ENCODE measurements around the gene IRAK1BP1.
A peak's percentile ranks its signal among the peaks of the same experiment; 100 is the strongest.
"Not testable (repeated sequence)": the region's sequence is repeated elsewhere in the genome, so short reads cannot be mapped to it uniquely, and the experiment has no call there.

The IRAK1BP1 gene, protein sequence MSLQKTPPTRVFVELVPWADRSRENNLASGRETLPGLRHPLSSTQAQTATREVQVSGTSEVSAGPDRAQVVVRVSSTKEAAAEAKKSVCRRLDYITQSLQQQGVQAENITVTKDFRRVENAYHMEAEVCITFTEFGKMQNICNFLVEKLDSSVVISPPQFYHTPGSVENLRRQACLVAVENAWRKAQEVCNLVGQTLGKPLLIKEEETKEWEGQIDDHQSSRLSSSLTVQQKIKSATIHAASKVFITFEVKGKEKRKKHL

DNA sequence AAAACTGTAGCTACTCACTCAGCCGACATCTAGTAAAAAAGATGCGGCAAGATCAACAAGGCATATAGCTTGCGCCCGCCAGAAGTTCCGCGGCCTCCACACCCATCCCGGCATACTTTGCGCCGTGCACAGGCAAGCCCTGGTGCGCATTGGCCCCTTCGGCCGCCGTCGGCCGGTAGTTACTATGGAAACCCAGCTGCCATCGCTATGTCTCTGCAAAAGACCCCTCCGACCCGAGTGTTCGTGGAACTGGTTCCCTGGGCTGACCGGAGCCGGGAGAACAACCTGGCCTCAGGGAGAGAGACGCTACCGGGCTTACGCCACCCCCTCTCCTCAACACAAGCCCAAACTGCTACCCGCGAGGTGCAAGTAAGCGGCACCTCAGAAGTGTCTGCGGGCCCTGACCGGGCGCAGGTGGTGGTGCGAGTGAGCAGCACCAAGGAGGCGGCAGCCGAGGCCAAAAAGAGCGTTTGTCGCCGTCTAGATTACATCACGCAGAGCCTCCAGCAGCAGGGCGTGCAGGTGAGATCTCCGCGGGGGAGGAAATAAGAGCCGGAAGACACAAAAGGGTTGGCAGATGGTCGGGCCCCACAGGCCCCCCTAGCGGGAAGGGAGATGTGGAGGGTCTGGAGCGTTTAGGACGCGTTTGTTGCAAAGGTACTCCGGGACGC lies at the start of gene IRAK1BP1:
Gene IRAK1BP1 (plus strand): TSS at position 182 of the 671 bp plus-strand sequence. CDS start 26 bp downstream, at position 208.
- DNase-seq = peak; percentile 75

DNA sequence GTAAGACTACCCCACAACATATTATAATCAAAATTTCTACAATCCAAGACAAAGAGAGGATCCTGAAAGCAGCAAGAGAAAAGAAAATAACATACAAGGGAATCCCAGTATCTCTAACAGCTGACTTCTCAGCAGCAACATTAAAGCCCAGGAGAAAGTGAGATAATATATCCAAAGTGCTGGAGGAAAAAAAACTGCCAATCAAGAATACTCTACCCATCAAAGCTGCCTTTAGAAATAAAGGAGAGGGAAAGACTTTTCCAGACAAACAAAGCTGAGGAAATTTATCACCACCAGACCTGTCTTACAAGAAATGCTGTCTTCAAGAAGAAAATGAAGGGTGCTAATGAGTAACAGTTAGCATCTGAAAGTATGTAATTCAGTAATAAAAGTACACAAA lies 43.3 kb upstream of the IRAK1BP1 start:
- DNase-seq = no peak

DNA sequence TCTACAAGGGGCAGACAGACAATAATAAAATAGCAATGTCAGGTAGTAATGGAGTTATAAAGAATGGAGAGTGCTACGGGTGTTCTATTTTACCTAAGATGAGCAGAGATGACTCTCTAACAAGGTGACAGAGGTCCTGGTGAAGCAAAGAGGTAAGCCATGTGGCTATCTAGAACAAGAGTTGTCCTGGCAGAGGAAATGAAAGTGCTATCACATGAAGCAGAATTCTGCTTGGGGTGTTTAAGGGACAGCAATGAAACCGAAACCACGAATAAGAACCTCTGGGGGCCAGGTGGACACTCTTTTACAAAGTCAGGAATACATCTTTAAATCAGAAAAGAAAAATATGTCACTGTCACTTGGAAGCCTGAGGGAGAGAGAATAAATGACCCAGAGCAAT lies 37.9 kb upstream of the IRAK1BP1 start:
- DNase-seq = no peak

DNA sequence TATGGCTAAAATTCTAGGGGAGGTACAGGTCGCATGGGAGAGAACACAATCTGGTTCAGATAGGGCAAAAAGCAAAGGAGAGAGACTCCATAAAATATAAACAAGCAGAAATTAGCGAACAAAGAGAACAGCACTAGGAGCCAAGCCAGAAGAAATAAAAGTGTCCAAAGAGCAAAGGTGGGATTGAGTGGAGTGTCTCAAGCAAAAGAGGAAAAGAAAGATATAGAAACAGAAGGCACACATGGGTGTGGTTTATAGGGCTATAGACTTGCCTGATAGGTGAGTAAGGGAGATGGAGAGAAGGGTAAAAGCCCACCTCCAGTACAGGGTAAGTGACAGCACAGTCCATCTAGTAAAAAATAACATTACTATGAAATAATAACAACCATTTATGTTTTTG lies 36.5 kb upstream of the IRAK1BP1 start:
- no peak for DNase-seq

DNA sequence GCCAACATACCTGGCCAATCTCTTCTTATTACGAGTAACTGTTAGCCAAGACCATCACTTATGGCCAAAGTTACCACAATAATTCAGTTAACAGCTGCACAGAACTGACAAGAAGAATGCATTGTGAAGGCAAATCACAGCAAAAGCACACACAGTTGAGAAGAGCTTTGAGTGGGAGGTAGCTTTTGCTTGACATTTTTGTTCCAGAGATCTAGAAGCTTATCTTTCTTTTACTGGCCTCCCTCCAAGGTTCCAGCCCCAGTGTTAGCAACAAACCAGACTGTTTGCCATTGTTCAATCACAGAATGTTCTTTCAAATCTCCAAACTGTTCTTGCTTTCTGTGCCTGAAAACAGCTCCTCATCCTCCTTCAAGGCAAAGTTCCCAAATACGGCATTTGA lies 35.9 kb upstream of the IRAK1BP1 start:
- DNase-seq = no peak

DNA sequence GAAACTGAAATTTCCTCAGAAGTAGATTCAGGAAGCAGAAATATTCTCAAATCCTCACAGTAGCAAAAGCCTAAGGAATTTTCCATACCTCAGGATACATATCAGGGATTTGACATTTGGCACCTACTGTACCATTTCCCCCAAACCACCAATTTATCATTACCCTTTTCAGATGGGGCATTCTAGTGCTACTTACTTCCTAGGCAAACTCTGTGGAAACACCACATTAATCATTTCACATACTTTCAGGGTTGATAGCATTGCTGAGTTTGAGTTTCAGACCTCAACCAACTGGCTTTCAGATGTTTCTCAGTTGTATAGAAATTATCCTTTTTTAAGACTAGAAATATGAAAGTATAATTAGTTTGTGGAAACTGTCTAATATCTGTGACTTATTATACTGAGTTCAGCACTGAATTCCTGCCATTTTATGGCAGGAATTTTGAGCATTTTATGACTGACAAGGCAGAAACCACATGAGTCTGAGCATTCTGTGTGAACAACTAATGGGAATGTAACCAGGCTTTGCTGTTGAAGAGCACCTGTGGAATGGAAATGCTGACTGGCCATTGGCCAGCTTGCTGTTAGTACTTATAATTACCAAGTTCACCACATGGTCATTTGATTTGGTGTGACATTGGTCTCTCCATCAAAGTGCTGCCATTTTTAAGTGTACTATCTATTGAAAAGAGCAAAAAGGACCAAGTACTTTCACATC lies 35.1 kb upstream of the IRAK1BP1 start:
- DNase-seq = no peak

DNA sequence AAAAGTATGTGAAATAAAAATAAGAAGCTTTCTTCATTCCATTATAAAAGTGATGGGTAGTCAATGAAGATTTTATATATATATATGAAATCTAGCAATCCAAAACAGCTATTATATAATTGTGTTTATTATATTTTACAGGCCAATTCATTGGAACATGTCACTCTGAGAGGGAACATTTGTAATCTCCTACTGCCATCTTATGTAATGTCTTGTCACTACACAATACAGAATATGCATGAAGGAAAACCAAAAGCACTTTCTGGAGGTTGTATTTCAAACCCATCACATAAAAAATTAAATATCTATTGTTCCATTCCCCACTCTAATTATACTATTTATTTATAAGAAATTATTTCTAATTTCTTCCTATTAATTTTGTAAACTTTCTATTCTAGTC lies 31.5 kb upstream of the IRAK1BP1 start:
- no peak for DNase-seq

DNA sequence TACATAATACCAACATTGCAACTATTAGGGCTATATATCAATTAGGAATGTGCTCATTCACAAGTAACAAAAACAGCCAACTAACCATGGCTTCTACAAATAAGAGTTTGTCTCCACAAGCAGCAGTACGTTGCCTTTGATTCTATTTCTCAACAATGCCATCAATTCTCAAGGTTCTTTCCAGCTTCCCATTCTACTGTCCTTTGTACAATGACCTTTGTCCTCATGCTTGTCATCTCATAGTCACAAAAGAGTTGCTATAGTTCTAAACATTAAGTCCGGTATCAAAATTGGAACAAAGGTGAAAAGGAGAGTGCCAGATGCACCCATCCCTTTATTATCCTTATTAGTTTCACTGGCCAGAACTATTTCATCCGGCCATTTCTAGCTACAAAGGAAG lies 30.8 kb upstream of the IRAK1BP1 start:
- no peak for DNase-seq

DNA sequence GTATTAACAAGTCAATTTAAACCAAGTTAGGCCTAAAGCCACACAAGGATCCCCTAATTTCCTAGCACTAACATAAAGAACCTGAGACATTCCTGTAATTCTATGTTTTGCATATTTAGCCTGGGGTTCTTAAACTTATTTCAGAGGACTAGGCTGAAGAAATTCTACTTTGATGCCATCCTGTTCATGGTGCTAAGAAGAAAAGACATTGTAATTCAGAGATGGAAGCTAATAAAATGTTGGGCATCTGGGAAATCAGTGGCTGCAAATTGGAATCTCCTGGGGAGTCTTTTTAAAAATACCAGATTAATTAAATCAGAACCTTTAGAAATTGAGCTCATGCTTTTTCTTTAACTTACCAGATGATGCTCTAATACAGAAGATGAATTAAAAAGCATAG lies 26.2 kb upstream of the IRAK1BP1 start:
- no peak for DNase-seq

DNA sequence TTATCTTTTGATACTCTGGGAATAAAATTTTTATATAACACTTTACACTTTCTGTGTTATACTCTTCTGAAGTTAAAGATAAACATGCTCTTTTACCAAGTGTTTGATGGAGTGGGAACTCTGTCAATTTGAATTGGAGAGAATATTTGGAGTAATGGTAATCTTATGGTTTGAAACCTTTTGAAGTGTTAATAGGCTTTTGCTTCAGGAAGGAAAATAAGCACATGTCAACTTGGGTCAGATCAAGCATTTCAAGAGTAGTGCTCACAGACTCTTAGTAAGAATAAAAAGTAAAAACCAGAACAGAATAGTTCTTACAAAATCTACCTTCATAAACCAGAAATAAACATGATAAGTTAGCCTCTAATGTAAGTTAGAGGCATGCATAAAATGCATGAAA lies 24.4 kb upstream of the IRAK1BP1 start:
- no peak for DNase-seq

DNA sequence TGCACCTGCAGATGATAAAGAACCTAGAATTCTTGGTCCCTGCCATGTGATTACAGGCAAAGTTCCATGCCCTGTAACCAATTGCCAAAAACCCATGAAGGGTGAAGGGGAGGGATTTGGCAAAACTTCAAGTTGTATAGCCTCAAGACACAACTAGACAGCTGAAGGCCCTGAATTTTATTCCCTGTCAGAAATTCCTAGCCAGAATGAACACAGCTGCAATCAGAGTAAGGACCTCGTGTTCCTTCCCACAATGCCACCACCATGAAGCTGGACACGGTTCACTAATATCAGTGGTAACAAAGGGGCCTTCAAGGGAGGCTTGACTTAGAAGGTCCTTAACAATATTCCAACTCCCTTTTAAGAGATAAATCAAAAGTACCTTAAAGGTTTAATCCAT lies 22.5 kb upstream of the IRAK1BP1 start:
- DNase-seq = no peak

DNA sequence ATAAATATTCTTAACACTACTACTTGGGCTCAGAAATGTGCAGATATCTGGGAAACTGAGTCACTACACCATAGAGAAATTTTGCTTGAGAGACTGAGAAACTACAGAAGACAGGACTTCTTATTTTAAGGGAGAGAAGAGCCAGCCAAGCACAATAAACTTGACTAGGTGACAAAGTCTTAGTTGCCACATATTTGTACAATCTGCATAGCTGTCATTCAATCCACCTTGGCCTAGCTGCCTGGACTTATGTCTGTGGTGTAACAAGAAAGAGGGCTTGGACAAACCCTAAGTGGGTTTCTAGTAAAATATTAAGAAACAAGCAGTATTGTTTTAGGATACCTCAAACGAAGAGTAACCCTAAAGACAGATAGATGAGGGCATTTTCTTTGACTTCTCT lies 21.8 kb upstream of the IRAK1BP1 start:
- no peak for DNase-seq

DNA sequence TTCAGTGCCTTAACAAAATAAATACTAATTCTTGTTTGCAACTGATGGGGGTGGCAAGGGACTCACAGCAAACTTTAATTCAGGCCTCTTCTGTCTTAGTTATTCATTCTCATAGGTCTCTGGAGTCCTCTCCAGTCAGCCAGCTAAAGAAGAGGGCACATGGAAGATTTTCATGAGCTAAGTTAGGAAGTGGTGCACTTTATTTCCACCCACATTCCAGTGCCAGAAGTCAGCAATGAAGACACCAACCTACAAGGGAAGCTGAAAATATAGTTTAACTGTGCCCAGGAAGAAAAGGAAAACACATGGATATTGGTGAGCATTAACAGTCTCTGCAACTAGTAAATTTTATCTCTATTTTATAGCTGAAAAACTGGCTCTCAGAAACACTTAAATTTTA lies 16.7 kb upstream of the IRAK1BP1 start:
- no peak for DNase-seq

DNA sequence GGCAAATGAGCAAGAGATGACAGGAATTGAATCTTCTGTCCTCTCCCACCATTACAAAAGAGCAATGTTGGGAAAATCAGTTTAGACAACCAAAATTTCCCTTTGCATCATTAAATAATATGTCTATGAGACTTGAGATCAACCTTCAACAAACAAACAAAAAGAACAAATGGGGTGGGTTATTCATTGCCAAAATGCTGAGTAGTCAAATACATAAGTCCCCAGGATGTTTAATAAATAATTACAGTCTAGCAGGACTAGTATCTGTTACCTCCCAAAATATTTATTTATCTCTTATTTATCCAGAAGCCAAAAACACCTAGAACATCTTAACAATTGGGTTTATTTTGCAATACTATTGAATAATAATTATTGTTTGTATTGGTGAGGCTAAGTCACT lies 16.2 kb upstream of the IRAK1BP1 start:
- DNase-seq = no peak

DNA sequence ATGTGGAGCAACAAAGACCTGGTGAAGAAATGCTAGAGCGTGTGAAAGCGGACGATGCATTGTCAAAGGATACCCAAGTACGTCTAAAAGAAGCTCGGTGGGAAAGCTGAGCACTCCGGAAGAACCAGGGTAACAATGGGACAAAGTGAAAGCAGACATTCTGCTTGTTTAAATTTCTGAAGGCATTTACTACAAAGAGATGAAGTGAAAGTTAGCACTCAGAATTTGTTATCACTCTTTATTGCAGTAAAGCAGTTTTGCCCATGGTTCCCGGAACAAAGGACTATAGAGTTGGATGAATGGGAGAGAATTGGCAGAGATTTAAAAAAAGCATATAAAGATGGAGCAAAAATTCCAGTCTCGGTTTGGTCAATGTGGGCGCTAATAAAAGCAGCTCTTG lies 12.8 kb upstream of the IRAK1BP1 start:
- no peak for DNase-seq

DNA sequence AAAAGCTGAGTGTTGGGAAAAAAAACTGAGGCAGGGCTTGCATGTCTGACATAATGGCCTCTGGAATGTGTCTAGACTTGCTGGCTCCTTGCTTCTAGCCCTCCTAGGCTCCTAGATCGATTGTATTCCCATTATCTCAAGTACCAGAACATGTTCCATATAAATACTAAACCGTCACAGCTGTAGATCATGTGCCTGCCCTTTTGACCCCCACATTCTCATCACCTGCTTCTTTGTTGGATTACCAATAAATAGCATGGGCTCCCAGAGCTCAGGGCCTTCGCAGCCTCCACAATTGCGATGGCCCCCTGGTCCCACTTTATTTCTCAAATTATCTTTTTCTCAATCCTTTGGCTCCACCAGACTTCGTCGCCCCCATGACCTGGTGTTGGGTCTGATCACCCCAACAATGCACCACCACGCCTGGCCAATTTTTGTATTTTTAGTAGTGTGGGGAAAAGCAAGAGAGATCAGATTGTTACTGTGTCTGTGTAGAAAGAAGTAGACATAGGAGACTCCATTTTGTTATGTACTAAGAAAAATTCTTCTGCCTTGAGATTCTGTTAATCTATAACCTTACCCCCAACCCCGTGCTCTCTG lies 8.9 kb upstream of the IRAK1BP1 start:
- DNase-seq = not testable (repeated sequence)

DNA sequence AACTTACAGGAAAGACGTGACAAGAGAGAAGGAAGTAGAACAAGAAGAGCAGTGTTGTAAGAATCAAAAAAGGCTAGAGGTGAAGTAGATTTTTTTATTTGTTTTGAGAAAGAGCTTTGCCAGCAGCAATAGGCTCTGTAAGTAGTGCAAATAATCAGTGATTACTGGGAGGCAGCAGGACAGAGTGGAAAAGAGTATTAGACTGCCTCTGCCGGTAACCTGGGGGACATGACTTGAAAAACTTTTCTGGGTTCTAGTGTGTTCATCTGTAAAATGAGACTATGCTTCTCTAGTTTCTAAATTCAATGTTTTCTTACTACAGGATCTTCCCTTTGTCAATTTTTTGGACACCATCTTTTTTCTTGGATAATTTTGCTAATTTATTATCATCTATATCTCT lies 5.8 kb upstream of the IRAK1BP1 start:
- no peak for DNase-seq

DNA sequence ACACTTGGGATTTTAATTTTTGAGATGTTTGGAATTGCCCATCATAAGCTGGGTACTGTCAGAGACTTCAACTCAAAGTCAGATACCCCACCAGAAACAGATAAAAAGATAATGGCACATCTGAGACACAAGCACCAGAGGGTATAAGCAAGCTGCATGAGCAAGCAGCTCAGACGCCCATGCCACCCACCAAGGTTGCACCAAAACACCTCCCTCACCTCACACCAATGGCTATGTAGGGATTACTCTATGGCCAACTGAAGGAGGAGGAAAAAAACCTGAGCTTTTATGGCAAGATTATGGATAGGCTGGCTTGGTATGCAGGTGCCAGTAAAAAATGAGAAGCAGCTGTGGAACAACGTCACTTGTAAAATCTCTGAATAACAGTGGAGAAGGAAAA lies 3.8 kb upstream of the IRAK1BP1 start:
- no peak for DNase-seq

DNA sequence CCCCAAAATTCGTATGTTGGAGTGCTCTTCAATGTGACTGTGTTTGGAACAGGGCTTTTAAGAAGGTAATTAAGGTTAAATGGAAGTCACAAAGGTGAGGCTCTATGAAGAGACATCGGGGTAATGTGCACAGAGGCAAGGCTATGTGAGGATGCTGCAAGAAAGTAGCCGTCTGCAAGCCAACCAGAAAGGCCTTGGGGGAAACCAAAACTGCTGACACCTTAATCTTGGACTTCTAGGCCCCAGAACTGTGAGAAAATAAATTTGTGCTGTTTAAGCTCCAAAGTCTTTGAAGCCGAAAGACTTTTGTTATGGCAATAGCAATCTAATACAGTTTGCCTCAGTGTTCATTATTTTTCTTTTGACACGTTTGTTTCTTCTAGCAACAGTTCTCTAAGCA lies 2.4 kb upstream of the IRAK1BP1 start:
- DNase-seq = no peak

DNA sequence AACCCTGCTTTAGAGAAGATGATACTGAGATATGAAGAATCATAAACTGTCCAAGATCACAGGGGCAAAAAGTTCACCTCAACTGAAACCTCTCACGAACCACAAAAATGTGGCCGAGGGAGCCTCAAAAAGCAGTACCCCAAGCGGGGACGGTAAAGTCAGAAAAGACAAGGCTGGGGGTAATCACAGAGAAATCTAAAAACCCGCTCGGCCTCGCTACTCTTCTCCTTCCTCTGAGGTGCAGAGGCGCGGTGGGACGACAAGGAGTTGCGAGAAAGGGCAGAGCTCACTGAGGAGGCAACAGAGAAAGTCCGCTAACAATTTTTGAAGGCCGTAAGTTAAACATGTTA lies 356 bp upstream of the IRAK1BP1 start:
- DNase-seq = no peak

DNA sequence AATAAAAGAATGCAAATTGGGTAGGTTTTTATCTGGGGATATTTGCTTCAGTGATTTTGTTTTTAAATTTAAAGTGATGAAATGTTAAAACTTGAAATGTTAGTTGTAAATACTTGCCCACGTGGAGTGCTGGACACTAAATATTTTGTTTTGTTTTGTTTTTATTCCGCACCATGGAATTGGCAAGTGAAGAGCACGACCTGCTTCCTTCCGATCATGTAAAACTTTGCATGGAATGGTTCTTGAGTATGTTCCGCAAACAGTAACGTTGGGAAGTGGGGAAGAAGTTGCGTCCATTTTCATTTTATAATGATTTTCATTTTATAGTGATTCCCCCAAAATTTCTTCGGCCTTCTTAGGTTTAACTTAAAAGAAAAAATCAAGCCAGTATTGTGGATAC lies 765 bp downstream of the IRAK1BP1 start:
- DNase-seq = no peak

DNA sequence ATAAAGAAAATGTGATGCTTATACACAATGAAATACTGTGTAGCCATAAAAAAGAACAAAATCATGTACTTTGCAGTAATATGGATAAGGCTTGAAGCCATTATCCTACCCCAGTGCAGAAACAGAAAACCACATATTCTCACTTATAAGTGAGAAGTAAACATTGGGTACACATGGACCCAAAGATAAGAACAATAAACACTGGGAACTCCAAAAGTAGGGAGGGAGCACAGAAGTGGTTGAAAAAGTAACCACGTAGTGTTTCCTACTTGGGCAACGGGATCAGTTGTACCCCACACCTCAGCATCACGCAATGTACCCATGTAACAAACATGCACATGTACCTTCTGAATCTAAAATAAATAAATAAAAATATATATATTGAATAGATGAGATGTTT lies 8.2 kb downstream of the IRAK1BP1 start:
- DNase-seq = no peak

DNA sequence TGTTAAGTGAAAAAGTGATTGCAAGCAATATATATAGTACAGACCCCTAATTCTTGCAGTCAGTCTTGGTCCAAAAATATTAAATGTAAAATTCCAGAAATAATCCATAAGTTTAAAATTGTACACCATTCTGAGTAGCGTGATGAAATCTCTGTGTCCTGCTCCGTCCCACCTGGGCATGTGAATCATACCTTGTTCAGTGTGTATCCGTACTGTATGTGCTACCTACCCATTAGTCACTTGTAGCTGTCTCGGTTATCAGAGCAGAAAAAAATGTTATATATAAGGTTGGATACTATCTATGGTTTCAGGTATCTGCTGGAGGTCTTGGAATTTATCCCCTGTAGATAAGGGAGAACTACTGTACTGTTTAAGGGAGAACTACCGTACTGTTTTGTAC lies 16.3 kb downstream of the IRAK1BP1 start:
- no peak for DNase-seq

DNA sequence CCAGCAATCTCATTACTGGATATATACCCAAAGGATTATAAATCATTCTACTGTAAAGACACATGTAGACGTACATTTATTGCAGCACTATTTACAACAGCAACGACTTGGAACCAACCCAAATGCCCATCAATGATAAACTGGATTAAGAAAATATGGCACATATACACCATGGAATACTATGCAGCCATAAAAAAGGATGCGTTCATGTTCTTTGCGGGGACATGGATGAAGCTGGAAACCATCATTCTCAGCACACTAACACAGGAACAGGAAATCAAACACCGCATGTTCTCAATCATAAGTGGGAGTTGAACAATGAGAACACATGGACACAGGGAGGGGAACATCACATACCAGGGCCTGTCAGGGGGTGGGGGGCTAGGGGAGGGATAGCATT lies 22.6 kb downstream of the IRAK1BP1 start:
- DNase-seq = not testable (repeated sequence)
